ENCODE results near the gene SIGLEC11.

DNA sequence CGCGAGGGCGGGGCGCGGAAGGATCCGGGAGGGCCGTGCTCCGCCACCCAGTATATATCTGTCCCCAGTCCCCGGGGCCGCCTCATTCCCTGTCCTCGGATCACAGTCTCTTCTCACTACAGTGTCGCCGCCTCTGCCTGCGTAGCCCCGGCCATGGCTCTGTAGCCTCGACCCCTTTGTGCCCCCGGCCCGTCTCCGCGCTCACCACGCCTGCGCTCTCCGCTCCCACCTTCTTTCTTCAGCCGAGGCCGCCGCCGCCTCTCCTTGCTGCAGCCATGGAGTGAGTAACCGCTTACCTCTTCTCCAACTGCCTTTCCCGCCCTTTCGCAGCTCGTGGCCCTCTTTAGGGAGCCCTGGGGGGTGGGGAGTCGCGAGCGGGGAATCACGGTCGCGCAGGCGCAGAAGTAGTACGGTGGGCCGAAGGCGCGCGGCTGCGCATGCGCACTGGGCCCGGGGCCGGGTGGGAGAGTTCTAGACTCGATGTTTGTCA is 31.8 kb downstream of the SIGLEC11 start, which contains the start of the genes ATF5 and NUP62:
- TF ChIP-seq POLR2A (IDR thresholded peaks at IDR 0.05) (no peak), CTCF (IDR thresholded peaks at IDR 0.05) (no peak)

Measured in thyroid gland (tissue), 4 donors.